LNCAP (cell line): ENCODE results near the gene CFAP298.

Experiments
- CTCF ChIP-seq: fragments of 450-650 bp; IDR thresholded peaks from 2 replicates; pipeline ENCODE4 v1.5.1; 2017; ENCODE audit warnings: mild to moderate bottlenecking

CFAP298 gene

GRCh38 chr21:32626621-32627196, 14.5 kb upstream of the CFAP298 start:
- TF ChIP-seq CTCF = no peak

GRCh38 chr21:32613436-32614043, 1.4 kb upstream of the CFAP298 start:
- no peak for TF ChIP-seq CTCF

GRCh38 chr21:32612999-32613337, 791 bp upstream of the CFAP298 start:
- no peak for TF ChIP-seq CTCF

- TF ChIP-seq CTCF = no peak
These were observed 643 bp downstream of the CFAP298 start for GRCh38 chr21:32611471-32611997.

- TF ChIP-seq CTCF = no peak
These were observed 3.3 kb downstream of the CFAP298 start for GRCh38 chr21:32608851-32609250.

- no peak for TF ChIP-seq CTCF
These were observed 6.7 kb downstream of the CFAP298 start for GRCh38 chr21:32605469-32605868.

GRCh38 chr21:32604464-32604863, 7.7 kb downstream of the CFAP298 start:
- no peak for TF ChIP-seq CTCF
